SK-N-SH treated with all-trans-retinoic acid at 6 μM for 48 hours (cell line): ENCODE results near the gene NFIA.

Source experiments
- ATAC-seq: fragments of 200-7000 bp; cut with Tn5 transposase; 3 replicates; pipeline ENCODE4 v1.9.1; 2020; ENCODE audit warnings: mild to moderate bottlenecking, moderate library complexity
- ARNTL ChIP-seq: fragments of 450-650 bp; formaldehyde crosslinking; IDR thresholded peaks from 2 replicates; pipeline ENCODE4 v1.5.0; 2020; ENCODE audit warnings: low read depth, mild to moderate bottlenecking, moderate library complexity, borderline replicate concordance
- BACH2 ChIP-seq: fragments of 250-450 bp; sonication (Bioruptor Pico); IDR thresholded peaks from 2 replicates; pipeline ENCODE4 v1.9.0; 2021; ENCODE audit warnings: mild to moderate bottlenecking, borderline replicate concordance
- CREB5 ChIP-seq: fragments of 250-450 bp; sonication (Bioruptor Pico); IDR thresholded peaks from 2 replicates; pipeline ENCODE4 v1.5.1; 2020; ENCODE audit warnings: low read depth, mild to moderate bottlenecking, moderate library complexity
- CSDC2 ChIP-seq: fragments of 250-450 bp; sonication (Bioruptor Pico); IDR thresholded peaks from 2 replicates; pipeline ENCODE4 v1.5.0; 2020; ENCODE audit warnings: mild to moderate bottlenecking, moderate library complexity
- CSRNP3 ChIP-seq: fragments of 250-450 bp; sonication (Bioruptor Pico); IDR thresholded peaks from 2 replicates; pipeline ENCODE4 v1.5.1; 2021; ENCODE audit warnings: mild to moderate bottlenecking, moderate library complexity
- GLIS3 ChIP-seq: fragments of 250-450 bp; sonication (Bioruptor Pico); IDR thresholded peaks from 2 replicates; pipeline ENCODE4 v1.5.0; 2020; ENCODE audit warnings: mild to moderate bottlenecking, moderate library complexity
- PATZ1 ChIP-seq: fragments of 250-450 bp; sonication (Bioruptor Pico); IDR thresholded peaks from 2 replicates; pipeline ENCODE4 v1.8.0; 2020; ENCODE audit warnings: mild to moderate bottlenecking, moderate library complexity, borderline replicate concordance
- POU6F1 ChIP-seq: fragments of 250-450 bp; sonication (Bioruptor Pico); IDR thresholded peaks from 2 replicates; pipeline ENCODE4 v1.8.0; 2021; ENCODE audit warnings: low read depth, mild to moderate bottlenecking, moderate library complexity, borderline replicate concordance
- PPARA ChIP-seq: fragments of 250-450 bp; sonication (Bioruptor Pico); IDR thresholded peaks from 2 replicates; pipeline ENCODE4 v1.5.0; 2020; ENCODE audit warnings: mild to moderate bottlenecking, borderline replicate concordance
- RARB ChIP-seq: fragments of 250-450 bp; sonication (Bioruptor Pico); IDR thresholded peaks from 2 replicates; pipeline ENCODE4 v1.8.0; 2021; ENCODE audit warnings: mild to moderate bottlenecking, moderate library complexity
- SNAI2 ChIP-seq: fragments of 250-450 bp; sonication (Bioruptor Pico); IDR thresholded peaks from 2 replicates; pipeline ENCODE4 v1.5.0; 2020; ENCODE audit warnings: mild to moderate bottlenecking, moderate library complexity
- TCF4 ChIP-seq: fragments of 250-450 bp; sonication (Bioruptor Pico); IDR thresholded peaks from 2 replicates; pipeline ENCODE4 v1.8.0; 2021; ENCODE audit warnings: mild to moderate bottlenecking, moderate library complexity, borderline replicate concordance
- TOX ChIP-seq: fragments of 250-450 bp; sonication (Bioruptor Pico); IDR thresholded peaks from 2 replicates; pipeline ENCODE4 v1.8.0; 2021; ENCODE audit warnings: mild to moderate bottlenecking, moderate library complexity, borderline replicate concordance
- TSHZ2 ChIP-seq: fragments of 250-450 bp; sonication (Bioruptor Pico); IDR thresholded peaks from 2 replicates; pipeline ENCODE4 v1.5.0; 2020; ENCODE audit warnings: mild to moderate bottlenecking, moderate library complexity
- ZC3H10 ChIP-seq: fragments of 250-450 bp; sonication (Bioruptor Pico); IDR thresholded peaks from 2 replicates; pipeline ENCODE4 v1.5.1; 2021; ENCODE audit warnings: mild to moderate bottlenecking, moderate library complexity
- ZFP30 ChIP-seq: fragments of 450-650 bp; formaldehyde crosslinking; IDR thresholded peaks from 2 replicates; pipeline ENCODE4 v1.5.0; 2022; ENCODE audit warnings: mild to moderate bottlenecking, moderate library complexity
- ZNF565 ChIP-seq: fragments of 450-650 bp; formaldehyde crosslinking; conservative IDR thresholded peaks from 2 replicates; pipeline ENCODE4 v1.5.0; 2020; ENCODE audit warnings: low read depth, mild to moderate bottlenecking, moderate library complexity
- ZNF70 ChIP-seq: fragments of 450-650 bp; formaldehyde crosslinking; IDR thresholded peaks from 2 replicates; pipeline ENCODE4 v1.5.0; 2020; ENCODE audit warnings: mild to moderate bottlenecking, moderate library complexity
- ZNF8 ChIP-seq: fragments of 450-650 bp; formaldehyde crosslinking; IDR thresholded peaks from 2 replicates; pipeline ENCODE4 v1.5.0; 2020; ENCODE audit warnings: mild to moderate bottlenecking, moderate library complexity

NFIA gene

GRCh38 chr1:61094677-61095469 is 12.5 kb downstream of the NFIA start:
- ATAC-seq, result no peak

GRCh38 chr1:61095470-61095812 is 13.1 kb downstream of the NFIA start:
- TF ChIP-seq ZNF565, result no peak
- TF ChIP-seq SNAI2 (CRISPR knock-in tag), result no peak
- TF ChIP-seq POU6F1 (CRISPR knock-in tag), result no peak
- no peak for TF ChIP-seq BACH2
- TF ChIP-seq RARB (CRISPR knock-in tag), result no peak
- ATAC-seq, result no peak

More at GRCh38 chr1:61094677-61095469, 12.5 kb downstream of the NFIA start:
- TF ChIP-seq TSHZ2 (CRISPR knock-in tag), result no peak
- TF ChIP-seq ZNF70 (CRISPR knock-in tag), result no peak
- no peak for TF ChIP-seq TCF4 (CRISPR knock-in tag)
- TF ChIP-seq CSDC2 (CRISPR knock-in tag), result no peak
- no peak for TF ChIP-seq RARB (CRISPR knock-in tag)
- TF ChIP-seq, all 23 proteins: peak for 0

GRCh38 chr1:61097317-61097716 is 15.0 kb downstream of the NFIA start:
- TF ChIP-seq GLIS3 (CRISPR knock-in tag), result no peak
- TF ChIP-seq ZNF565, result no peak
- no peak for TF ChIP-seq ZC3H10
- TF ChIP-seq SNAI2 (CRISPR knock-in tag), result no peak
- no peak for TF ChIP-seq TCF4 (CRISPR knock-in tag)
- no peak for TF ChIP-seq CREB5
- TF ChIP-seq POU6F1 (CRISPR knock-in tag), result no peak
- TF ChIP-seq TOX (CRISPR knock-in tag), result no peak
- no peak for TF ChIP-seq ARNTL
- TF ChIP-seq PPARA, result no peak
- TF ChIP-seq RARB (CRISPR knock-in tag), result no peak
- no peak for TF ChIP-seq ZNF8
- TF ChIP-seq CSRNP3, result no peak
- no peak for TF ChIP-seq PATZ1 (CRISPR knock-in tag)
- TF ChIP-seq BACH2, result no peak
- TF ChIP-seq ZFP30 (CRISPR knock-in tag), result no peak
- peak; percentile 96 for ATAC-seq
